Midbrain (tissue), 1 donor: ENCODE results near the gene ATP6V0D1.
A peak's percentile ranks its signal among the peaks of the same experiment; 100 is the strongest.
"Not testable (repeated sequence)": the region's sequence is repeated elsewhere in the genome, so short reads cannot be mapped to it uniquely, and the experiment has no call there.

ENCODE experiments used
- DNase-seq: peaks from one replicate; lab custom pipeline; 2025; lab: John Stamatoyannopoulos, UW

ATP6V0D1 gene

DNA sequence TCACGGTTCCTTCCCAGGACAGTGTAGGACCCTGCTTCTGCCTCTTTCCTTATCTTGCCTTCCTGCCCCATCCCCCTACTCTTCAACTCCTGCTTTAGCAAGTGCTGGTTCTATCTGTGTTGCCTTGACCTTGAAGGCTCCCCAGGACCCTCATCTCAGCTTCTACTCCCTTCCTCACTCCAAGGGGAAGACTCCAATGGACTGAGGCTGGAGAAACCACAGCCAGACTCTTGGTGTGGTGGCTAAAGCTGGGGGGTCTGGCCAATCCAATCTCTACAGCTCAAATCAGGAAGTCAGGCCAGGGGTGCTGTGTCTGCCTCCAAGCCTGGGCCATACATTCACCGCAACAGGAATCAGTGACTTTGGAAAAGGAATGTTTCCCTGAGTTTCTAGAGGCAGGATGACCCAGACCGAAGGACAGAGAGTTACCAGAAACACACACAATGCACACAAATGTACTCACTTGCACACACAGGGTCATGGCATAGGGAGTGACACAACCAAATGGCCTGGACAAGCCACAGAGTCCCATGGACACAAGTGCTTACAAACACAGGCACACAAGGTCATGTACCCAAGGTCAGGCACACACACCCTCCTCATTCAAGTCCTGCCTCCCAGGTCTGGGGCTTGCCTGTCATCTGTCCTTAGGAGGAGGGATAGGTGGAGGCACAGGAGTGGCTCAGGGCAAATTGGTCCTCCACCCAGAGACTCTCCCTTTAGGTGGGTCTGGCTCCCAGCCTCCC is 51.7 kb downstream of the ATP6V0D1 start:
- DNase-seq: no peak

DNA sequence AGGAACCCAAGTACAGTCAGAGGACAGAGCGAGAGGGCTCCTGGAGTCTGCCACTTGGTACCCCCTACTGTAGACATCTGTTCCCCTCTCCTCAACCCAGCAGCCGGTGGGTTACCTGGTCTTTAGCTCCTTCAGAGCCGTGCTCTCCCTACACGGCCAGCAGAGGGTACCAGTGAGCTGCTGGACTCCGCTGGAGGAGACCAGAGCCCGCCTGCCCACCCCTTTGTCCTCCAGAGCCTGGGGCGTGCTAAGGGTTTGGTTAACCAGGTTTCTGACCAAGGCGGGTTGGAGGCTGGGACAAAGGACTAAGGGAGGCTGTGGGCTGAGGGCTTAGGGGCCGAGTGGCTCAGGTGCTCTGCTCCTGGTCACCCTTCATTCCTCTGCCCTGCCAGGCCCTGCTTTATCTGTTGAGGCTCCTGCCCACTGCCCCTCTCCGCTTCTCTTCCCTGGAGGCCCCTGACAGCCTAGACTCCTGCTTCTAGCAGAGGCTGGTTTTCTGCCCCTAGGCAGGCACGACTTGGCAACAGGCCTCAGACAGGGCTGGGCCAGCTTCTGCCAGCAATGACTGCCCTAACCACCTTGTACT is 52.7 kb downstream of the ATP6V0D1 start:
- DNase-seq: peak; percentile 49

GRCh38 chr16:67426950-67427349 is 54.0 kb downstream of the ATP6V0D1 start:
- no peak for DNase-seq

DNA sequence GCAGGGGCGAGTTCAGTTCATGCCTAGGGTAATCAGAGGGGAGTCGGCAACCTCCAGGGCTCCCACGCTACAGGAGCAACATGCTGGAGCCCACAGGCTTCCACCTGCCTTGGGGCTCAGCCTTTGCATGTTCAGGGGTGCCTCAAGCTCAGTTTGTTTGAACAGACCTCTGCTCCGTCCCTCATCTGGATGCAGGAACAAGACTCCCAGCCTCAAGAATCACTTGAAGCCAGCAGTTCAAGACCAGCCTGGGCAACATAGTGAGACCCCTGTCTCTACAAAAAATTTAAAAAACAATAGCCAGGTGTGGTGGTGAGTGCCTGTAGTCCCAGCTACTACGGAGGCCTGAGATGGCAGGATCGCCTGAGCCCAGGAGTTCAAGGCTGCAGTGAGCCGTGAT is 54.9 kb downstream of the ATP6V0D1 start:
- DNase-seq: no peak

GRCh38 chr16:67425580-67425979 is 55.4 kb downstream of the ATP6V0D1 start:
- no peak for DNase-seq

DNA sequence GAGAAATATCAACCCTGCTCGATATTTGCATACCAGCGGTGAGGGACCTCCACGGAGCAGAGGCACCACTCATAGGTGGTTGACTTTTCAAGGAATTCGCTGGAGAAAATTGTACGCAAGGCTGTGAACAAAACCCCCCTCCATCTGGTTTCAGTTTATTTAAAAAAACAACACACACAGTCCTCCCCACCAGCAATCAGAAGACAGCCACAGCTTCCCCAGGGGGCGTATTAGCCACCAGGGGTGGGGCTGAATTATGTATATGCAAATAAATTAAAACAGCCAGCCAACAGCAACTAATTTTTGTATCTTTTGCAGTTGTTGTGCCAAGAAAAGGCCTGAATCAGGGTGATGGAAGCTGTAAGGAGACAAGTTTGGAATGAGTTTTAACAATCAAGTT is 55.9 kb downstream of the ATP6V0D1 start:
- no peak for DNase-seq

GRCh38 chr16:67424261-67424615 is 56.7 kb downstream of the ATP6V0D1 start:
- DNase-seq: no peak

DNA sequence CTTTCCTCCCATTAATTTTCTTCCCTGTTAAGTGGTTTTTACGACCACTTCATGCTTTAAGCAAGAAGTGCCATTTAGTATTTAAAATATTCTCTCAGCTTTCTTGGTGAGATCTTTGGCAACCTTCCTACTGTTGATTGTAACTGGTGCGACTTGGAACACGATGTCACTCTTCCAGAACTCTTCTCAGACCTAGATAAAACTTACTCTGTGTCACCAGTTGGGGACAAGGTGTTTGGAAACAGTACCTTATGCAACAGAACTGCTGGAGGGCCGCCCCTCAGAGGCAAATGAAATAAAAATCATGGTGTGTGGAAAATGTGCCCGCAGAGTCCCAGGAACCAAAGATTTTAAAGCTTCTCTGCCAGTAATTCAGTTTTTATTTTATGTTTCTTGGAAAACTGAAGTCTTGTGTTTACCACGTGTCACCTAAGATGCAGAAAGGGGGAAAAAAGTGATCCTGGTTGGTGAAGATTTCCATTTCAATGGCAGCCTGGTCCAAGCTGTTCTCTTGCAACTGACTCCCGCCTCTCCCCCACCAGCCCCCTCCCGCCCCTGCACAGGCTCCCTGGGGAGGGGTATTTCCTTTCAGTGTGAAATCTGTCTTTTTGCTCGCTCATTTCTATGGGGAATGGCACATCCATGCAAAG is 57.2 kb downstream of the ATP6V0D1 start:
- no peak for DNase-seq

GRCh38 chr16:67423015-67423414 is 57.9 kb downstream of the ATP6V0D1 start:
- no peak for DNase-seq

DNA sequence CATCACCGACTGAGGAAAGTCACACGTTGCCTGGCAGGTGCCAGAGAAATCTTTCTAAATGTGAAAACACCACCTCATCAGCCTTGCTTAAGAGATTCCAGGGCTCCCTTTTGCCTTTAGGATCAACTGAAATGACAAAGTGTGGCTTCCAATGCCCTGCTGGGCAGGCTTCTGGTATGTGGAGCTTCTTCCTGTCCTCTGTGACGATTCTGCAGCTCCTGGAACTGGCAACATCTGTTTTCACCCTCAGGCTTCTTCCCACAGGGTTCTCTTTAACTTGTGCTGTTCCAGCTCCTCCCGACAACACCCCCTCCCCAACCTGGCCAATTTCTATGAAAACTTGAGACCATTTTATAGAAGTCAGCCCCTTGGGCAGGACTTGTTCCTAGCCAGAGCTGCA is 59.9 kb downstream of the ATP6V0D1 start:
- no peak for DNase-seq

DNA sequence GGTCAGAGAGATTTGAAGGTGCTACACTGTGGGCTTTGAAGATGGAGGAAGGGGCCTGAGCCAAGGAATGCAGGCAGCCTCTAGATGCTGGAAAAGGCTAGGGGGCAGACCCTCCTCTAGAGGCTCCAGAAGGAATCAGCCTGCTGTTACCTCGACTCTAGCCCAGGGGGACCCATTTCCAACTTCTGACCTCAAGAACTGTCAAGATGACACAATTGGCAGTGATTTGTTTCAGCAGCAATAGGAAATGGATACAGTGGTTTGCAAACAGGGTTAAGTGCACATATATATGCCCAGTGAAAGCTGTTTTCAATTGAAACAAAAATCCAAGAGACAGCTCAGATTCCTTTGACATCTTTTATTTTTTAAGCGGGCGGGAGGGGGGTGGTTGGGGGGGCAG is 61.0 kb downstream of the ATP6V0D1 start:
- DNase-seq: no peak

- DNase-seq: no peak
Measured at GRCh38 chr16:67419502-67419901, 61.5 kb downstream of the ATP6V0D1 start.

- DNase-seq: no peak
Measured at GRCh38 chr16:67417333-67418061, 63.5 kb downstream of the ATP6V0D1 start.

DNA sequence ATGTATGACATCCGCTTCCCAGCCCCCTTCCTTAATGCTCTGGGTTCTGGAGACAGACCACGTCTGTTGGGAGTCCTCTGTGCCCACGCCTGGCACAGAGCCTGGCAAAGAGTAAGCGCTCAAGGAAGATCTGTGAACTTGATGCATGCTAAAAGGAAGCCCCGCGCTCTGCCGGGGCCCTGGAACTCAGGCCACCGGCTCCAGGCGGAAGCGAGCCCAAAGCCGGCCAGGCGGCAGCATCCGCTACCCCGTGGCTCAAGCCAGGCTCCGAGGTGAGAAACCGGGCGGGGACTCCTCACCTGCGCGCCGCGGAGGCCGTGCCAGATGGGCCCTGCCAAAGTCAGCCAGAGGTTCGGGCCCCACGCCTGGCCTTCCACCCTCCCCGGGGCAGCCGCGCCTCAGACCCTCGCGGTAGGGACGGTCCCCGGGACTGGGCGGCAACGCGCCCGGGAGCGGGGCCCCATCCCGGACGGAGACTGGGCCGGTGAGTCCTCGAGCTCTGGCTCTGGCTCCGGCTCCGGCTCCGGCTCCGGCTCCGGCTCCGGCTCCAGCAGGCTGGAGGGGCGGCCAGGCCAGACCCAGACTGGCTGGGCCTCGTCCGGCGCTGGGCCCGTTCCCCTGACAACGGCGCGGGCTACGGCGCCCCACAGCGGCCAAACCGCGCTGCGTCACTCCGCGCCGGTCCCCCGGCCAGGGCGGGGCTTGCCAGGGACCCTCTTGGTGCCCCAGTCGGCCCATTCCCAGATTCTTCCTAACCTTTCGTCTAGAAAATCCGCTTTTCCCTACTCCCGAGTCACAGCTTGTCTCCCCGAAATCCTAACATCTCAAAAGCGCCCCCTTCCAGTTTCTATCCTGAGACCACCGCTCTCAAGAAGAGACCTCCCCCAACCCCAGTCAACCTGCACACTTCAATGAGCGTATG is 64.8 kb downstream of the ATP6V0D1 start, which contains the start of gene ZDHHC1:
Gene ZDHHC1 (minus strand): TSS at position 606 of the 922 bp plus-strand sequence. CDS start 8,702 bp downstream, outside the sequence.
- DNase-seq: peak; percentile 76

- DNase-seq: not testable (repeated sequence)
Measured at GRCh38 chr16:67415421-67415820, 65.5 kb downstream of the ATP6V0D1 start.

- no peak for DNase-seq
Measured at GRCh38 chr16:67413978-67414911, 66.7 kb downstream of the ATP6V0D1 start.

- DNase-seq: no peak
Measured at GRCh38 chr16:67412294-67412693, 68.7 kb downstream of the ATP6V0D1 start.

- no peak for DNase-seq
Measured at GRCh38 chr16:67411339-67411738, 69.6 kb downstream of the ATP6V0D1 start.

GRCh38 chr16:67409631-67410030 is 71.3 kb downstream of the ATP6V0D1 start:
- DNase-seq: no peak

- DNase-seq: no peak
Measured at GRCh38 chr16:67407788-67408452, 73.0 kb downstream of the ATP6V0D1 start.
